ENCODE results near the gene EPB41L4B. TPM values are rescaled to one million over a fixed set of nuclear protein-coding genes. Genes with fewer than 3 reads are reported as not detected.

The EPB41L4B gene
- total and polyA plus RNA-seq, 2 donors (not counting 1 experiment from before 2014, with no cell fraction given), result 0.56 to 2.8 TPM

- TF ChIP-seq CTCF (conservative IDR thresholded peaks at IDR 0.05 in 1 of 2, IDR thresholded peaks at IDR 0.05 in 1 of 2; ENCODE audit: low read depth in 1 of 2, low read length in 2 of 2) (no peak), EZH2 (IDR thresholded peaks at IDR 0.05; ENCODE audit: low read length, missing control alignments) (no peak)
- Histone ChIP-seq H3K27ac (ENCODE audit: insufficient read depth, low read length) (no peak overlapping the region), H3K36me3 (ENCODE audit: control insufficient read depth, insufficient read depth, low read length) (no peaks in the 10 kb centered on the region)
These were observed 48.8 kb downstream of the EPB41L4B start for GRCh38 chr9:109272045-109272444.

GRCh38 chr9:109270971-109271925 lies 49.6 kb downstream of the EPB41L4B start:
- Histone ChIP-seq H3K4me3 (replicated peaks in 1 of 4; ENCODE audit: control extremely low read depth in 1 of 4, insufficient read depth in 1 of 4, low read depth in 3 of 4, low read length in 4 of 4) (no peak overlapping the region), H3K27ac (ENCODE audit: insufficient read depth, low read length) (no peak overlapping the region), H4K20me1 (ENCODE audit: control insufficient read depth, extremely low read depth, insufficient read depth, low read length) (no peaks in the 10 kb centered on the region), H3K9ac (ENCODE audit: insufficient read depth, low read length) (no peak overlapping the region), H3K9me3 (ENCODE audit: control insufficient read depth, insufficient read depth, low read depth, low read length) (no peaks in the 10 kb centered on the region), H3K4me1 (ENCODE audit: control insufficient read depth, extremely low read depth, insufficient read depth, low read length) (no peaks in the 10 kb centered on the region), H2AFZ (ENCODE audit: low read length) (no peak overlapping the region), H3K36me3 (ENCODE audit: control insufficient read depth, insufficient read depth, low read length) (no peaks in the 10 kb centered on the region), H3K27me3 (ENCODE audit: control insufficient read depth, insufficient read depth, low read length) (no peaks in the 10 kb centered on the region), H3K4me2 (ENCODE audit: extremely low read depth, insufficient read depth, low read length) (no peak overlapping the region), H3K79me2 (ENCODE audit: control insufficient read depth, insufficient read depth, low read length) (no peaks in the 10 kb centered on the region)
- no peak for DNase-seq (ENCODE audit: low read depth in 2 of 2)
- TF ChIP-seq EZH2 (IDR thresholded peaks at IDR 0.05; ENCODE audit: low read length, missing control alignments) (no peak), CTCF (conservative IDR thresholded peaks at IDR 0.05 in 1 of 2, IDR thresholded peaks at IDR 0.05 in 1 of 2; ENCODE audit: low read depth in 1 of 2, low read length in 2 of 2) (no peak)

More at GRCh38 chr9:109272045-109272444, 48.8 kb downstream of the EPB41L4B start:
- H3K9ac ChIP-seq (ENCODE audit: insufficient read depth, low read length), result no peak overlapping the region
- H3K4me2 ChIP-seq (ENCODE audit: extremely low read depth, insufficient read depth, low read length), result no peak overlapping the region
- no peaks in the 10 kb centered on the region for H3K79me2 ChIP-seq (ENCODE audit: control insufficient read depth, insufficient read depth, low read length)
- H3K4me1 ChIP-seq (ENCODE audit: control insufficient read depth, extremely low read depth, insufficient read depth, low read length), result no peaks in the 10 kb centered on the region
- H4K20me1 ChIP-seq (ENCODE audit: control insufficient read depth, extremely low read depth, insufficient read depth, low read length), result no peaks in the 10 kb centered on the region
- no peak overlapping the region for H3K4me3 ChIP-seq (replicated peaks in 1 of 4; ENCODE audit: control extremely low read depth in 1 of 4, insufficient read depth in 1 of 4, low read depth in 3 of 4, low read length in 4 of 4)
- no peak overlapping the region for H2AFZ ChIP-seq (ENCODE audit: low read length)
- no peaks in the 10 kb centered on the region for H3K27me3 ChIP-seq (ENCODE audit: control insufficient read depth, insufficient read depth, low read length)
- no peaks in the 10 kb centered on the region for H3K9me3 ChIP-seq (ENCODE audit: control insufficient read depth, insufficient read depth, low read depth, low read length)
- DNase-seq (ENCODE audit: low read depth in 2 of 2), result no peak

GRCh38 chr9:109270441-109270840 lies 50.4 kb downstream of the EPB41L4B start:
- TF ChIP-seq CTCF (conservative IDR thresholded peaks at IDR 0.05 in 1 of 2, IDR thresholded peaks at IDR 0.05 in 1 of 2; ENCODE audit: low read depth in 1 of 2, low read length in 2 of 2) (no peak), EZH2 (IDR thresholded peaks at IDR 0.05; ENCODE audit: low read length, missing control alignments) (no peak)
- Histone ChIP-seq H2AFZ (ENCODE audit: low read length) (no peak overlapping the region), H3K4me1 (ENCODE audit: control insufficient read depth, extremely low read depth, insufficient read depth, low read length) (no peaks in the 10 kb centered on the region), H3K9ac (ENCODE audit: insufficient read depth, low read length) (no peak overlapping the region), H4K20me1 (ENCODE audit: control insufficient read depth, extremely low read depth, insufficient read depth, low read length) (no peaks in the 10 kb centered on the region), H3K27me3 (ENCODE audit: control insufficient read depth, insufficient read depth, low read length) (no peaks in the 10 kb centered on the region), H3K27ac (ENCODE audit: insufficient read depth, low read length) (no peak overlapping the region), H3K36me3 (ENCODE audit: control insufficient read depth, insufficient read depth, low read length) (no peaks in the 10 kb centered on the region), H3K79me2 (ENCODE audit: control insufficient read depth, insufficient read depth, low read length) (no peaks in the 10 kb centered on the region), H3K9me3 (ENCODE audit: control insufficient read depth, insufficient read depth, low read depth, low read length) (no peaks in the 10 kb centered on the region), H3K4me2 (ENCODE audit: extremely low read depth, insufficient read depth, low read length) (no peak overlapping the region), H3K4me3 (replicated peaks in 1 of 4; ENCODE audit: control extremely low read depth in 1 of 4, insufficient read depth in 1 of 4, low read depth in 3 of 4, low read length in 4 of 4) (no peak overlapping the region)
- DNase-seq (ENCODE audit: low read depth in 2 of 2), result no peak
